ENCODE data around the gene DES.

The DES gene

GRCh38 chr2:219469186-219469724 is 51.1 kb downstream of the DES start:
- no peak overlapping the region for H3K4me3 ChIP-seq (ENCODE audit: low read length)
- H3K36me3 ChIP-seq (replicated peaks; ENCODE audit: insufficient read depth, low read length): no peaks in the 10 kb centered on the region
- H3K27ac ChIP-seq (ENCODE audit: low read length): no peak overlapping the region
- H3K9me3 ChIP-seq (replicated peaks; ENCODE audit: insufficient read depth, low read length): no peaks in the 10 kb centered on the region
- H3K9ac ChIP-seq (ENCODE audit: low read length): no peak overlapping the region
- H3K27me3 ChIP-seq (replicated peaks; ENCODE audit: insufficient read depth, low read length): peaks cover 80% of the 10 kb centered on the region
- no peaks in the 10 kb centered on the region for H3K4me1 ChIP-seq (ENCODE audit: low read length)
- H3K79me2 ChIP-seq (ENCODE audit: low read length): no peaks in the 10 kb centered on the region
- no peaks in the 10 kb centered on the region for H3F3A ChIP-seq (ENCODE audit: insufficient read depth, low read length)
- H3K9me2 ChIP-seq (replicated peaks; ENCODE audit: insufficient read depth, low read length): no peaks in the 10 kb centered on the region
- H4K20me1 ChIP-seq (ENCODE audit: insufficient read depth, low read length): no peaks in the 10 kb centered on the region
- no peak overlapping the region for H2AFZ ChIP-seq (ENCODE audit: low read length)
- H3K4me2 ChIP-seq (ENCODE audit: low read depth, low read length): no peak overlapping the region
- DNase-seq: no peak
- TF ChIP-seq, protein P1, sequence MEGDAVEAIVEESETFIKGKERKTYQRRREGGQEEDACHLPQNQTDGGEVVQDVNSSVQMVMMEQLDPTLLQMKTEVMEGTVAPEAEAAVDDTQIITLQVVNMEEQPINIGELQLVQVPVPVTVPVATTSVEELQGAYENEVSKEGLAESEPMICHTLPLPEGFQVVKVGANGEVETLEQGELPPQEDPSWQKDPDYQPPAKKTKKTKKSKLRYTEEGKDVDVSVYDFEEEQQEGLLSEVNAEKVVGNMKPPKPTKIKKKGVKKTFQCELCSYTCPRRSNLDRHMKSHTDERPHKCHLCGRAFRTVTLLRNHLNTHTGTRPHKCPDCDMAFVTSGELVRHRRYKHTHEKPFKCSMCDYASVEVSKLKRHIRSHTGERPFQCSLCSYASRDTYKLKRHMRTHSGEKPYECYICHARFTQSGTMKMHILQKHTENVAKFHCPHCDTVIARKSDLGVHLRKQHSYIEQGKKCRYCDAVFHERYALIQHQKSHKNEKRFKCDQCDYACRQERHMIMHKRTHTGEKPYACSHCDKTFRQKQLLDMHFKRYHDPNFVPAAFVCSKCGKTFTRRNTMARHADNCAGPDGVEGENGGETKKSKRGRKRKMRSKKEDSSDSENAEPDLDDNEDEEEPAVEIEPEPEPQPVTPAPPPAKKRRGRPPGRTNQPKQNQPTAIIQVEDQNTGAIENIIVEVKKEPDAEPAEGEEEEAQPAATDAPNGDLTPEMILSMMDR (IDR thresholded peaks at IDR 0.05; ENCODE audit: low read length): no peak
- TF ChIP-seq EZH2phosphoT487 (IDR thresholded peaks at IDR 0.05; ENCODE audit: low read length) (no peak), EZH2 (optimal IDR thresholded peaks at IDR 0.05; ENCODE audit: low read depth, low read length) (no peak)

- H4K20me1 ChIP-seq (ENCODE audit: insufficient read depth, low read length): no peaks in the 10 kb centered on the region
- H3K4me2 ChIP-seq (ENCODE audit: low read depth, low read length): no peak overlapping the region
- no peak for DNase-seq
- no peak overlapping the region for H3K27ac ChIP-seq (ENCODE audit: low read length)
- no peaks in the 10 kb centered on the region for H3F3A ChIP-seq (ENCODE audit: insufficient read depth, low read length)
- TF ChIP-seq EZH2 (optimal IDR thresholded peaks at IDR 0.05; ENCODE audit: low read depth, low read length): no peak
- TF ChIP-seq EZH2phosphoT487 (IDR thresholded peaks at IDR 0.05; ENCODE audit: low read length): no peak
- TF ChIP-seq, protein P1 (IDR thresholded peaks at IDR 0.05; ENCODE audit: low read length): no peak
- no peaks in the 10 kb centered on the region for H3K36me3 ChIP-seq (replicated peaks; ENCODE audit: insufficient read depth, low read length)
- no peak overlapping the region for H2AFZ ChIP-seq (ENCODE audit: low read length)
- no peak overlapping the region for H3K9ac ChIP-seq (ENCODE audit: low read length)
- peaks cover 90% of the 10 kb centered on the region for H3K27me3 ChIP-seq (replicated peaks; ENCODE audit: insufficient read depth, low read length)
- no peaks in the 10 kb centered on the region for H3K79me2 ChIP-seq (ENCODE audit: low read length)
- H3K9me3 ChIP-seq (replicated peaks; ENCODE audit: insufficient read depth, low read length): no peaks in the 10 kb centered on the region
- H3K9me2 ChIP-seq (replicated peaks; ENCODE audit: insufficient read depth, low read length): no peaks in the 10 kb centered on the region
- no peak overlapping the region for H3K4me3 ChIP-seq (ENCODE audit: low read length)
- no peaks in the 10 kb centered on the region for H3K4me1 ChIP-seq (ENCODE audit: low read length)
These were observed 52.3 kb downstream of the DES start for GRCh38 chr2:219470429-219470828.

DNA sequence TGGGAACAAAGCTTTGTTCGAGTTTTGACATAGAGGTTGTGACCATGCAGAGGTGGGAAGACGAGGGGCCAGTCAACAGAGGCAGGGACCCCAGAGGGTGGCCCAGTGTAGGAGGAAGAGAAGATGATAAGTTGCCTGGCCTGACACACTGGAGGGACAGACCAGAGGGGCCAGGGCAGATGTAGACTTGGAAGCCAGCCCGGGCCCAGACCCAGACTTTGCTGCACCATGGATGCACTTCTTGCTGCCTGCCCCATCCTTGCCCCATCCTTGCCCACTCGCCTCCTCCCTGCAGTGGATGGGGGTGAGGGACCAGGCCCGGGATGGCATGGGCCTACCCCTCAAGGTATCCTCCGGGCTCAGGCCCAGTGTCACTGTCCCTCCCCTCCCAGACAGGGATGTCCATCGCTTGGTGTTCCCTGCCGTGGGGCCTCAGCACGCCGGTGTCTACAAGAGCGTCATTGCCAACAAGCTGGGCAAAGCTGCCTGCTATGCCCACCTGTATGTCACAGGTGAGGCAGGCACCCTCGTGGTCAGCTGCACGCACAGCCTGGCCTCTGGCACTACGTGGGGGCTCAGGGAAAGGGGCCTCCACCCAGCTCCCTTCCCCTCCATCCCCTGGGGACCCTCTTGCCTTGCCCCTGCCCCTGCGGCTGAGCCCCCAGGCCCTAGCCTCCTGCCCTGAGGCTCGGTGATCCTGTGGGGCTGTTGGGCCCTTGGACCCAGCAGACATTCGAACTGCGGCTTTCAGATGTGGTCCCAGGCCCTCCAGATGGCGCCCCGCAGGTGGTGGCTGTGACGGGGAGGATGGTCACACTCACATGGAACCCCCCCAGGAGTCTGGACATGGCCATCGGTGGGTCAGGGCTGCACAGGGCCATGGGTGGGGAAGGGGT is 53.5 kb downstream of the DES start:
- no peaks in the 10 kb centered on the region for H3K9me3 ChIP-seq (replicated peaks; ENCODE audit: insufficient read depth, low read length)
- H3K27ac ChIP-seq (ENCODE audit: low read length): no peak overlapping the region
- no peak overlapping the region for H2AFZ ChIP-seq (ENCODE audit: low read length)
- H3K9ac ChIP-seq (ENCODE audit: low read length): no peak overlapping the region
- no peaks in the 10 kb centered on the region for H3K79me2 ChIP-seq (ENCODE audit: low read length)
- no peak for TF ChIP-seq EZH2 (optimal IDR thresholded peaks at IDR 0.05; ENCODE audit: low read depth, low read length)
- TF ChIP-seq EZH2phosphoT487 (IDR thresholded peaks at IDR 0.05; ENCODE audit: low read length): no peak
- H4K20me1 ChIP-seq (ENCODE audit: insufficient read depth, low read length): no peaks in the 10 kb centered on the region
- H3K36me3 ChIP-seq (replicated peaks; ENCODE audit: insufficient read depth, low read length): no peaks in the 10 kb centered on the region
- H3K27me3 ChIP-seq (replicated peaks; ENCODE audit: insufficient read depth, low read length): peaks cover 86% of the 10 kb centered on the region
- H3F3A ChIP-seq (ENCODE audit: insufficient read depth, low read length): no peaks in the 10 kb centered on the region
- H3K4me2 ChIP-seq (ENCODE audit: low read depth, low read length): no peak overlapping the region
- DNase-seq: no peak
- no peak overlapping the region for H3K4me3 ChIP-seq (ENCODE audit: low read length)
- H3K4me1 ChIP-seq (ENCODE audit: low read length): no peaks in the 10 kb centered on the region
- H3K9me2 ChIP-seq (replicated peaks; ENCODE audit: insufficient read depth, low read length): no peaks in the 10 kb centered on the region
